HG02588 (cell line): ENCODE results near the gene CITED2.

ENCODE experiments used
- ATAC-seq: cut with Tn5 transposase; IDR thresholded peaks from one replicate; pipeline ENCODE4 v1.9.1; 2021; ENCODE audit warnings: mild to moderate bottlenecking, moderate library complexity; ENCODE audit not compliant: unreplicated experiment

The CITED2 gene

DNA sequence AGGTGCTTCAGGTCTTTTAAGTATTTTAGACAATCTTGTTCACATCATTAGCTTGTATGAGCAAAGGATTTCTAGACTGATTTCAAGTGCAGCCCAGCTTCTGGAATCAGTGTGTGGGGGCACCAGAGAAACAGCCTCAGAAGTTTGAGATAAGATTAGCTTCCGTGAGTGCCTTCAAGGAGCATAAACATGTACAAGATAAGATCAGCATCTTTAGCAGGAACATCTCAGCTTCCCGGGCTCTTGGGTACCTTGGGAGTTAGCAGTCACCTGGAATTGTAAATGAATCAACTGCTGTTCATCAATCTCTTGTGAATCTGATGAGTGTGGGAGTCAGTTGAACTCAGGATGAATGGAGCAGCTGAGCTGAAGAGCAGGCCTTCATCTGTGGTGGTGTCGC is 12.0 kb upstream of the CITED2 start:
- no peak for ATAC-seq

DNA sequence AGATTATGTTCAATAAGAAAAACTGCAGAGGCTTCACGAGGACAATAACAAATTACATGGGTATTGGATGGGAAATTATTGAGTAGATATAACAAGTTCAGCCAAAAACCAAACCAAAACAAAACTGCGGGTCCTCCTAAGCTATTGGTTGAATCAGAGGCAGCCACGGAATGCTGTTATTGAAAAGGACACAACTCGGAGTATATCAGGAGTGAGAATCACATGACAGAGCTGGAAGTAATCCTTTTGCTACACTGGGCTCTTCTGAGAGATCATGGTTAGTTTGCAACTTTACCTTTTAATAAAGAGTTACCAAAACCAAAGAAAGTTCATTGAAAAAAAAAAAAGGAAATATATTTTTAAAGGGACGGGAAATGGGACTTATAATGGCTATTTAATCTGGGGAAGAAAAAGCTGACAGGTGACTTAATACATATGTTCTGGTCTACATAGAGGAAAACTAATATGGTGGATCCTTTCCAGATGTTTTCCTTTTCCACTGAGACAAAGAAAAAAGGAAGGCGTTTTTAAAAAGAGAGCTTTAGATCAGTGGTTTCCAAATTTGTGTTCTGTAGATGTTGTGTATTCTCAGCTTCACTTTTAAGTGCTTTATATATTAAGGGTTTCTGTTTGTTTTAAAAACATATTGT is 6.9 kb upstream of the CITED2 start:
- ATAC-seq, result no peak

DNA sequence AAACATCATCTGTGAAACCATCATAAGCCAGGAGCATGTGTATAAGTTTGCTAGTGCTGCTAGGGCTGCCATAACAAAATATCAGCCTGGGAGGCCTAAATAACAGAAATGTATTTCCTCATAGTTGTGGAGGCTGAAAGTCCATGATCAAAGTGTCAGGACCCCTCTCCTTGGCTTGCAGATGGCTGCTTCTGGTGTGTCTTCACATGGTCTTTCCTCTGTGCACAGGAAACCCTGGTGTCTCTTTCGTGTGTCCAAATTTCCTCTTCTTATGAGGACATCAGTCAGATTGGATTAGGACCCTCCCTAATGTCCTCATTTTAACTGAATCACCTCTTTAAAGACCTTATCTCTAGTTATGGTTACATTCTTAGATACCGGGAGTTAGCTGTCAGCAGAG is 6.2 kb upstream of the CITED2 start:
- ATAC-seq, result no peak

DNA sequence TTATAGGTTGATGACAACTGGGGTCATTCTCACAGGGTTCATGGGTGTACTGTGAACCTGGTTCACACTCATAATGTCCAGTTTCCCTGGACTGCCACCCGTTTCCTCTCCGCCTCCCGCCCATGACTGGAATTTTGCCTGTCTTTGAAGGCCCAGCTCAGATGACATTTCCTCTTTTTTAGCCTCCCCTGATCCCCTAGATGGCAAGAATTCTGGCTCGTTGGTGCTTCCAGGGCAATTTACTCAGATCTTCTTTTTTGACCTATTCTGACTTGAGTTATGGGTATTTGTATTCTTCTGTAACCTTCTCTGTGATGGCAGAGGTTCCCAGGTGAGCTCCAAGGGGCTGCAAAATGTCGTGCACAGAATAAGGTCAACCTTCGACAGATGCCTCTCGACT is 5.7 kb upstream of the CITED2 start:
- ATAC-seq, result no peak

DNA sequence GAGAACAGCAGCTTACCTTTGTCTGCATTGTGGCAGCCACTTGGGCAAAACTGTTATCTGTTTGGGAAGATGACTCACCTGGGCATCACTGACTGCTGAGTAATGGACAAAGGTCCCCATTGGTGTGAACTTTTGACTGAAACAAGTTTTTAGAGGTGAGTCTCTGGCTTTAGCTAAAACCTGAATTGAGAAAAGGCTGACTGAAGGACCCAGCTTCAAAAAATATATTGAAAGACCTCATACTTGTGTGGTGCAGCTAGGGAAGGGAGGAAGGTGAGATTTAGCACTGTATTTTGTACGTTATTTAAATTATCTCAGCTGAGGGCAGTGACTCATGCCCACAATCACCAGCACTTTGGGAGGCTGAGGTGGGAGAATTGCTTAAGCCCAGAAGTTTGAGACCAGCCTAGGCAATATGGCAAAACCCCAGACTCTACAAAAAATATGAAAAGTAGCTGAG is 4.5 kb upstream of the CITED2 start:
- ATAC-seq, result no peak

DNA sequence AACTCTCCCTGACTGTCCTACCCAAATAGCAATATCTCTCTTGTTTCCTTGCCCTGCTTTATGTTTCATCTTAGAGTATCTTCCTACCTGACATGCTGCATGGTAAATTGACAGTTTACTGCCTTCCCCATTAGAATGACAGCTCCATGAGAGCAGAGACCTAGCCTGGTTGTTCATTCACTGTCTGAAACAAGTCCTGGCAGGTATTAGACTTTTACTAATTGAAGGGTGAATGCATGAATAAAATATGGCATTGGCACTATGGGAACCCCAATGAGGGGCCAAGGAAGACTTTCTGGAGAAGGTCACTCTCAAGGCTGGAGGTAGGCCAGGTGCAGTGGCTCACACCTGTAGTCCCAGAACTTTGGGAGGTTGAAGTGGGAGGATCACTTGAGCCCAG is 3.8 kb upstream of the CITED2 start:
- no peak for ATAC-seq

DNA sequence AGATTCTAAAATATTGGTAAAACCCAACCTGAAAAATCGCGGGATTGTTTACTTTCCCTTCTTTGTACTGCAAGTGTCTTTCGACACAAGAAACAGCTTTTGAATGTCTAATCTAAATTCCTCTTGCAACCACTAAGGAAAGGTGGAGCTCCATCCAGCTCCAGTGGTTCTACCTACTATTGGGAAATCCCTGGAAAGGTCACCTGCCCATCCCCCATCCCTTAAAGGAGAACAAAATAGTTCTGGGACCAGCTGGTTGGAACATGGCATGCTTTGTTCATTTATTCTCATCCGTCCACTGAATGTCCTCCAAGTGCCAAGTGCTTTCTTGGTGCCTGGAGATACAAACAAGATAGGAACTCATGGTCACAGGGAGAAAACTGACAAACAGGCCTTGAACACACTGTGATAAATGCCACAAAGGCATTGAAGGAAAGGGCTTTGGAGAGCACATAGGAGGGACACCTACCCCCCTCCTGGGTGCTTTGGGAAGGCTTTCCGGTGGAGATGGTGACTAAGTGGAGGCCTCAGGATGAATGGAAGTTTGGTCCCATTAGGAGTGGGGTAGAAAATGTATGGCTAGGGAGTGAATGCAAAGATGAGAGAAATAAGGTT is 2.3 kb upstream of the CITED2 start:
- ATAC-seq, result no peak

DNA sequence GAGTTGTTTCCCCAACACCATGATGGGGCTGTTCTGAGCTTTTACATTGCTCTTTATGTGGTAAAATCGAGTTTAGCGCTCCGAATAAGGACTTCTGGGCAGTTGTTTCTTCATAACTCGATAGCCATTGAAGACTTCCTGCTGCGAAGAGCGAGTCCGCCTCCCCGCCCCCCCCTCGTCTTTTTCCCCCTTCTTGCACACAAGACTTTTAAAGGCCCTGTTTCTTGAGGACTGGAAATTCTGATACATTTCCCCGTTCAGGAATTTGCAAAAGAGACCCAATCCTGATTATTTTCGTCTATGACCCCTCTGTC is 1.5 kb upstream of the CITED2 start:
- ATAC-seq, result no peak

DNA sequence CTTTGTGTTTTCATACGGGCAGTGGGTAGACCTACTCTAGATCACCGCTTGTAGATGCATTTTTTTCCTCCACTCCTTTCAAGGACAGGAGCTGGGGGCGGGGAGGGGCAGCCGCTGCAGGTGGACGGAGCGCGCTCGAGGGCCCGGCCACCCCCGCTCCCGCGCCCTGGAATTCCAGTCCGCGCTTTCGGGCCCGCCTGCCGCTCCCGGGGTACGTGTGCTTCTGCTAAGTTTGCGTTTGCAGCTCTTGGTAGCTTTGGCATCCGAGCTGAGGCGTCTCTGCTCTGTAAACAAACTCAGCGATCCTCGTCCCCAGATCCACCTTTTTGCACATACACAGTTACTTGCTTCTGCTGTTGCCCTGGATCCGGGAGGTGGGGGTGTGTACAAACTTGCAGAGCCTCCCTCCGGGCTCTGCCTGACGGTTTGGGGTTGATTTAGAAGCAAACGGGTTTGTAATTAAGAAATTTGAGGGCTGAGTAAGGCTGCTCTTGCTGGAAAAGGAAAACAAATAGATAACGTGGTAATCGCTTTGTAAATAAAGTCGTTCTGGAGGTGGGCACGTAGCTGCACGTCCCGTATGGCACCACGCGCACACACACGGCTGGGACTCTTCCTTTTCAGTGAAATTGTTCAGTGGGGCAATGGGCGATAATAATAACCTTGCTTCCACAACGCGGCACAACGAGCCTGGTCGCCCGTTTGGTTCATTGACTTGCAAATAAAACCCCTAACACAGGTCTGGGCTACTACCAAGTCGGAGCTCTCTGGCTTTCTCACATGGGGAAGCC is 973 bp upstream of the CITED2 start:
- peak; percentile 50 for ATAC-seq

DNA sequence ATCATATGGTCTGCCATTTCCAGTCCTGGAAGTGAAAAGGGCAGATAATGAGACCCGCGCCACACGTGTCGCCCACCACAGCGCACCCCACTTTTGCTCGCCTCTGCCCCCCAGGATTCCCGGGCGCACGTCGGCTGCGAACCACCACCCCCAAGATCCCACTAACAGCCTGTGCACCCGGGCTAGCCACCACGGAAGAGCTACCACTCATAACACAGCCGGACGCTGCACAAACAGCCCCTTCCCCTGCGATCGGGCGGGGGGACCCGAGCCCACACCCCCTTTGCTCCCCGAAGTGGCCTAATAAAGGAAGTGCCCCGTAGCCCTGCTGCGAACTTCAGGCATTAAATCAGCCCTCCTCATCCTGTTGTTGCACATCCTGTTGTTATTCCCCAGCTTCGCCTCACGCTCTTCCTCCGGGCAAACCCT is 506 bp downstream of the CITED2 start:
- peak; percentile 0 for ATAC-seq

DNA sequence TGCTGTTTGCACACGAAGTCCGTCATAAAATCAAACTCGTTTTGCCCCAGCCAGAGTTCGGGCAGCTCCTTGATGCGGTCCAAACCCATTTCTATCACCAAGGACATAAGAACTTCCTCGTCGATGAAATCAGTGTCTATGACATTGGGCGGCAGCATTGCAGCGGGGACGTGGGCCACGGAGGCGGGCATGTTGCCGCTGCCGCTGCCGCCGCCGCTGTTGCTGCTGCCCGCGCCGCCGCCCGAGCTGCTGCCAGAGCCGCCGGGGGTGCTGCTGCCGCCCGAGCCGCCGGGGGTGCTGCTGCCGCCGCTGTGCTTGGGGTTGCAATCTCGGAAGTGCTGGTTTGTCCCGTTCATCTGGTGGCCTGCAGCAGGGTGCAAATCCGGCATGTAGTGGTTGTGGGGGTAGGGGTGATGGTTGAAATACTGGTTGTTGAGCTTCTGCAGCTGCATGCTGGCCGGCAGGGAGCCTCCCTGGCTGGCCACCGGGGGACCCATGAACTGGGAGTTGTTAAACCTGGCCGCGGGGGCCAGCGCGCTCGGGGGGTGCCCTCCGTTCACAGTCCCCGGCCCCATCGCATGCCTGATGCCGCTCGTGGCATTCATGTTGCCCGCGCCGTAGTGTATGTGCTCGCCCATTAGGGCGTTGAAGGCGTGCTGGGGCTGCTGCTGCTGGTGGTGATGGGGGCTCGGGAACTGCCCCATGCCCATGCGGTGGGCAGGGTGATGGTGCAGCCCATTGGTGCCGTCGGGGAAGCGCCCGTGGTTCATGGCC is 1.1 kb downstream of the CITED2 start:
- ATAC-seq, result peak; percentile 25

DNA sequence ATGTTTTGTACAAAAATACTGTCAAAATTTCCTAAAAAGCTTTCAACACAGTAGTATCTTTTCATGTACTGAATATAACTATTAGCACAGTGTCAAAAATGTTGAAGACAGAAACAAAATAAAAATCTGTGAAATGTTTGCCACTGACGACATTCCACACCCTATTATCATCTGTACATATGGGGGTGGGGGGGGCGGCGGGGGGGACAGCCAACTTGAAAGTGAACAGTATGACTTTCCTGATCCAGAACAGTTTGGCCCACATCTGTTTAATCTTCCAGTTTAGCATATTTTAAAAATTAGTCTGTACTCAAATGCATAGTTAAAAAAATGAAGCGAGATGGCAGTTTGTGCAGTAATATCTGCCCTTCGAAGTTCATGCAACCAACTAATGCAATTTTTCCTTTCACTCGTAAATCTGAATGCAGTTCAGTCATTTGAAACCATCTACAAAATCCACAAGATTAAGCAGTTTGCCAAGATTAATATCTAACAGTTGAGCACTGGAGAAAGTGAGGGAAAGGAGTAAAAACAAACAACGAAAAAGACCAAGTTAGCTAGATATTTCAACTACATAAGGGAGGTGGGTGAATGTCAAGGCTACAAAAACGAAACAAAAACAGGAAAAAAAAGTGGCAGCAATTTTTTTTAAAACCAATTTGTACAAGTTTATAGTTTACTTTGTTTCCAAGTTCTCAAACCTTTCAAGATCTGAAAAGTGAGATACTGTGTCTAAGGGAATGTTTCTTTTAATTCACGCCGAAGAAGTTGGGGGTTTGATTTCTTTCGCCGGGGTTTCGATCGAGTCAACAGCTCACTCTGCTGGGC is 1.9 kb downstream of the CITED2 start:
- ATAC-seq, result no peak

DNA sequence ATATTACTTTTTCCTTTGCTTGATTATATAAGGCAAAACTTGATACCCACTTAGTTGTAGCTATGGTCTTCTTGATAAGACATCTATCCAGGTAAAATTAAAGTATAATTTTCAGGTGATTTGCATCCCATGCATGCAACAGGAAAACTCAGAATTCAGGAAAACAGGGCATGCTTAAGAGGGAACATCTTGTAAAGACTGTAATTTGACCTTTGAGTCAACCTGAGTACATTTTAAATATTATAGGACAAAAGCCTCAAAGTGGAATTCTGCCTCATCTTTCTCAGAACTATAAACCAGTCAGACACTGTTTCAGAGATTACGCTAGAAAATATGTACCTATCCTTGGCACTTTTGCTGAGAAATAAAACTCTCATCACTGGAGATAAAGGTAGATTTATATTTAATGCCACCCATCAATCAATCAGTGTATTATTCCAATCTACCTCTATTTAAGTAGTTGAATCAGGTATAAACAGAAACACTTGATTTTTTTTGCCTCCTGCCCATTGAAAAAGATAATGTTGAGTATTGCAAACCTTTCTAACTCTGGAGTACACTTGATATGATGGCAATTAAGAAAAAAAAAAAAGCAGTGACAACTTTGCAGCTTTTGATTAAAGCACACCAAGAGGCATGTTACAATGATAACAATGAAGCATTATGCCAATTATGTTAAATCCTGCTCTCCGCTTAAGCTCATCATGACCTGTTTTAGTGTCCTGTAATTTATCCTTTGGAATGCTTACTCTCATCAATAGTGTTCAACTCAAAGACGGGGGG is 2.8 kb downstream of the CITED2 start:
- no peak for ATAC-seq

DNA sequence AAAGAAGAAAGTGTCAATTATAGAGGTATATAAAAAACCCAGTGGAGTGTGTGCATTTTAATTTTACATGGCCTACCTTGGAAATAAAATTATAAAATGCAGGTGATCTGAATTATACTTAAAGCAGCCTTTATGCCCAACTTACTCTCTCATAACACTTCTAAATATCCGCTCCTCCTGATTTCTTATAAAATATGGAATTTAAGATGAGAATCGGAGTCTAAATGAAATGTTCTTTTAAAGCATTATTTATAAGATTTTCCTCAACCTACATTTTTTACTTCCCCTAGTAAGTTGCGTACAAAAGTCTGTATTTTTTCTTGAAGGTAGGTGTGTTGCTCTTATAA is 3.5 kb downstream of the CITED2 start:
- ATAC-seq, result no peak

DNA sequence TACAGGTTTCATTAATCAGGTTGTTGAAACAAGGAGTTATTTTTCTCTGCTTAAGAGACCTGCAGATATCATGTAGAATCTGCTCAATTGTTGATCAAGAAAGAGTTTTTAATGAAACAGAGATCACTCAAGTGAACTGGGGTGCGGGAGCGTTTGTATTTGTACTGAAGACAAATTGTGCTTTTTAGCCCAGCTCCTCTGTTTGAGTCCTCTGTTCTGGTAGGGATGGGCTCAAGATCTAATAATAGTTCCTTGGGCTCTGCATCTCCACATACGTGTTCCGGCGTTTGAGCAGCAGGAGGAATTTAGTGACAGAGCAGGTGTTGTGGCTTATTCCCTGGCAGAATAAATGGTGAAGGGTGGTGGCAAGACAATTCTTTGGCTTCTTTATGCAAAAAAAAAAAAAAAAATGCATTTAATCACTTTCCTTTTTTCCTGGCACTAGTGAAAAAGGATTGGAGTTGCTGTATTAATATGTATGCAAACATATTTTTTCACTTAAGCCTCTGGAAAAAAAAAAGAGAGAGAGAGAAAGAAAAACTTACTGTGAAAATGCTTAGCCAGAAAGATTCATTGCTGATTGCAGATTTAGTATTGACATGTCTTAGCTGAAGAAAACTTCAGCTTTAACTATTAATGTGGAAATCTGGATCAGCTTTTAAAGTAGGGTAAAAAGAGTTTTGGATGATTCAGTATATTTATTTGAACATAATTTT is 4.0 kb downstream of the CITED2 start:
- ATAC-seq, result no peak

DNA sequence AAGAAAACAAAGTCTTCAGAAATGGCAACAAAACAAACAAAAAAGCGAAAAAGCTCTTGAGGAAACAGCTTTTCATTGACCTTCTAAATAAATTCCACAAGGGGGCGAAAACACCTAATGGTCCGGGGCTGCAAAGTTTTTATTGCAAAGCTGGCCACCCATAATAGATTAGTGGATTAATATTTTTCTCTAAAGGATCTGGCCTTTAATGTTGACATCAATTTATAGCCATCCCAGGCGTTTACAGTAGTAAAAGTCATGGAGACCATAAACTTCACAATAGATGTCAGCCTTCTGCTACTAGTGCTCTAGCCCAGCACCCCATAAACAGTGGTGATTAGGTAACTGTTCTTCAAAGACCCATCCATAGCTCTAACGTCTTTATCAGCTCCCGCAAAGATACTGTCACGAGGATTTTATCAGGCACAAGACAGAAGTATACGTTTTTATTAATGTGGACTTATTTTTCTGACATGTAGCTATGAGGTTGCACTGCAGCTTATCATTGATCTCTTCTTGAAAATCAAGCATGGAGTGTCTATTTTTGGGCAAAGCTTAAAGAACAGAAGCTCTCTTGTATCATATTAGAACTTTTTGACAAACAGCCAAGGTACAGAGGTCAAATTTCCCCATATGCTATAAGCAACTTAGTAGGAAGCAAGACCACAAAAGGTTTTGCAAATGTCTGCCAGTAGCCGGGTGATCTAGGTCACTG is 4.7 kb downstream of the CITED2 start:
- ATAC-seq, result no peak

DNA sequence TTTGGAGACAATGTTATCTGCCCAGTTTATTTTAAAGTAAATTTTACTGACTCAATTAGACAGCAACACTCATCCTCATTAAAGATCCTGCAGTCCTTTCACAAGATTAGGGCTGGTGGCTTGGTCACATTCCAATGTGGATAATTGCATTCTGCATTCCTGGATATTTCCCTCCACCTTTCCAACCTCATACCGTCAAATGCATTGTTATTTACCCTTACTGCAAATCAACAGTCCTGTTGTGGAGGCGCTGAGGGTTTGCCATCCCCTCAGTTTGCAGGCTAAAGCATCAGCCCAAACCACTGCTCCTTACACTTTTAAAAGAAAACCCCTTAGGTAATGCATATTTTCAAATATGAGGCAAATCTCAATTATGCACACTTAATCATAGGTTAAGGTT is 5.4 kb downstream of the CITED2 start:
- ATAC-seq, result no peak

DNA sequence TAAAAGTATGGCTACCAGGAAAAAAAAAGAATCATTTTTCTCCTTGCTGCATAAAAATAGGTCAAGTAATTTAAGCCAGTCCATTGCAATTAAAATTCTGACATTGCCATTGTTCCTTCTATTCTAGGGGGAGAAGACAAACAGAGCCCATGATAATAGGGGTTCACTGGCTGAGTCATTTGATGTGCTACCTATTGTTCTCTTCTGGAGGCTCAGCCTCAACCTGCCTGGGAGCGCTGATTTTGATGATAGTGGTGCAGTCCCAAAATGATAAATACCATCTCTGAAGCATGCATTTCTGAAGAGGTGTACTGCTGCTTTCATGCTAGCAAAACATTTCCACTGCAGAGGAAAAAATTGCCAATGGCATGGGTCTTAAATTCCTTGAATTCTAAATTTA is 5.8 kb downstream of the CITED2 start:
- no peak for ATAC-seq
